Right lobe of liver (tissue), 6 donors: ENCODE measurements around the gene UBR7. TPM values are rescaled to one million over a fixed set of nuclear protein-coding genes. Genes with fewer than 3 reads are reported as not detected.

Experiments
- ATAC-seq, 4 donors: fragments of 200-7000 bp; cut with Tn5 transposase; one replicate each; pipeline ENCODE4 v1.9.1; 2020; ENCODE audit warnings: mild to moderate bottlenecking in 4 of 4, moderate library complexity in 4 of 4
- DNase-seq, 3 donors: peaks; one replicate each; pipeline ENCODE4 v3.0.0-alpha.2; 2020
- H3K27ac ChIP-seq, 3 donors: fragments of 200-600 bp; one replicate each; pipeline ENCODE4 v1.8.0; 2022
- H3K27me3 ChIP-seq, 2 donors: fragments of 200-600 bp; one replicate each; pipeline ENCODE4 v1.8.0; 2022
- H3K36me3 ChIP-seq, 4 donors: fragments of 200-600 bp; sonication (generic) in 1 of 4; one replicate each; pipeline versions ENCODE4 v1.5.1 to v1.8.0; 2017 to 2022; ENCODE audit warnings: control low read depth in 1 of 4
- H3K4me1 ChIP-seq, 4 donors: fragments of 200-600 bp; sonication (generic) in 1 of 4; one replicate each; pipeline versions ENCODE4 v1.5.1 to v1.8.0; 2017 to 2022; ENCODE audit warnings: control low read depth in 1 of 4
- H3K4me3 ChIP-seq, 3 donors: fragments of 200-600 bp; one replicate each; pipeline ENCODE4 v1.8.0; 2022
- H3K9me3 ChIP-seq, 4 donors: fragments of 200-600 bp; sonication (generic) in 1 of 4; one replicate each; pipeline versions ENCODE4 v1.5.1 to v1.8.0; 2017 to 2022; ENCODE audit warnings: control low read depth in 1 of 4
- CTCF ChIP-seq, 4 donors: fragments of 200-600 bp in 3 of 4; fragments of 450-650 bp in 1 of 4; IDR thresholded peaks; one replicate each; pipeline versions ENCODE4 v1.5.1 to v1.8.0; 2016 to 2022; ENCODE audit warnings: antibody characterized with exemption in 4 of 4, mild to moderate bottlenecking in 2 of 4
- POLR2A ChIP-seq: fragments of 450-650 bp; IDR thresholded peaks from one replicate; pipeline ENCODE4 v1.6.1; 2017; ENCODE audit warnings: antibody characterized with exemption, mild to moderate bottlenecking
- WGBS: methylation state at CpG from one replicate; pipeline ENCODE4 v1.1.6; 2018; ENCODE audit warnings: low coverage, low lambda C conversion rate; ENCODE audit not compliant: insufficient coverage; ENCODE audit errors: missing lambda C conversion rate; 5-methylcytosine and 5-hydroxymethylcytosine counted together
- intact Hi-C, 2 donors: fragments of 100-400 bp; cut with DNase I; formaldehyde crosslinking; loops; one replicate each; pipeline versions ENCODE4 v1.11.2 to v1.14.1; 2022
- total RNA-seq, 6 experiments: library from RNA; depleted of rRNA in 2 of 6; stranded (reverse); fragments of >200 nt in 2 of 6; fragmentation: NEBNext Ultra II Directional in 3 of 6; extraction: Animal tissue kit (Norgen Biotek cat#: 25700) in 3 of 6; gene quantifications; one replicate each; pipeline versions ENCODE4 v1.1.0 to v1.2.4, GENCODE V29; 2016 to 2023
- donor health status: DM: no; HTN: yes; CAD: no.
- donor health status: DM: no; HTN: no; CAD: no.
- donor health status: DM: no; HTN: no; CAD: no.
- donor health status: DM: no; HTN: yes; CAD: no.
- donor health status: DM: no; HTN: yes; CAD: no.

UBR7 gene
- total RNA-seq, 6 experiments from 2014 or later: 7.1 to 16.6 (median 8.4) TPM

DNA sequence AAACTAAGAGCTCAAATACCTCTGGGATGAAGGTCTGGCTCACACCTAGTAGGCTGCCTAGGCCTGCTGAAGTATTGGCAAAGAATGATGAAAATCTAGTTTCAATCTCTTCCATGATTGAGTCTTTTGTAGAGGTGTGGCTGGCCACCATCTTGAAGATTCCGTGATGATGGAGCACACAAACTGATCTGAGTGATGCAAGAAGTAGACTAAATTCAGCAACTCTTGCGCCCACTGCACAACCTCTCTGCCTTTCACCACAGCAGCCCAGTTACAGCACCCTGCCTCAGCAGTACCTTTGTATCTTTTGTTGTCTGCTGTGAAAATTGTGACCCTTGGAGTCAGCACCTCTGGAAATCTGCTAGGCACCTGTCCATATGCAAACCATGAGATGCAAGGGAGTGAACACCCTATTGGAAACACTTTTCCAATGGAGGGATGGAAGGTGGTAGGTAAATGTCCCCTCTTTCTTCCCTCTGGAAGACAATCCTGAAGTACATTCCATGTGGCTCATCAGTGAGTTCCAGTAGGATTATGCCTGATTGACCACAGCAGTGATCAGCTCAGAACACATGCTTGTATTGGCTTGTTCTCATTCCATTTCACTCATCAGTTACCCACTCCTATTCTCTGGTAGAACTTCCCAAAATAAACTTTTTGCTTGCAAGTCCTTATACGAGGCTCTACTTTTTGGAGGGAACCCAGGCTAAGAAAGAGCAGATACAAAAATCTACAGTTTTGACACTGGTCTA is 67.2 kb downstream of the UBR7 start:
- DNase-seq (no peak), ATAC-seq (no peak)
- Histone ChIP-seq H3K27ac (no peak overlapping the region), H3K36me3 (no peaks in the 10 kb centered on the region), H3K9me3 (no peaks in the 10 kb centered on the region), H3K4me1 (no peaks in the 10 kb centered on the region), H3K27me3 (no peaks in the 10 kb centered on the region), H3K4me3 (no peak overlapping the region)
- TF ChIP-seq CTCF (IDR thresholded peaks at IDR 0.05): no peak
- TF ChIP-seq POLR2A: no peak
- 89% methylated on average over 3 of the region's 3 CpGs for WGBS
- intact Hi-C loops: no loop called here

DNA sequence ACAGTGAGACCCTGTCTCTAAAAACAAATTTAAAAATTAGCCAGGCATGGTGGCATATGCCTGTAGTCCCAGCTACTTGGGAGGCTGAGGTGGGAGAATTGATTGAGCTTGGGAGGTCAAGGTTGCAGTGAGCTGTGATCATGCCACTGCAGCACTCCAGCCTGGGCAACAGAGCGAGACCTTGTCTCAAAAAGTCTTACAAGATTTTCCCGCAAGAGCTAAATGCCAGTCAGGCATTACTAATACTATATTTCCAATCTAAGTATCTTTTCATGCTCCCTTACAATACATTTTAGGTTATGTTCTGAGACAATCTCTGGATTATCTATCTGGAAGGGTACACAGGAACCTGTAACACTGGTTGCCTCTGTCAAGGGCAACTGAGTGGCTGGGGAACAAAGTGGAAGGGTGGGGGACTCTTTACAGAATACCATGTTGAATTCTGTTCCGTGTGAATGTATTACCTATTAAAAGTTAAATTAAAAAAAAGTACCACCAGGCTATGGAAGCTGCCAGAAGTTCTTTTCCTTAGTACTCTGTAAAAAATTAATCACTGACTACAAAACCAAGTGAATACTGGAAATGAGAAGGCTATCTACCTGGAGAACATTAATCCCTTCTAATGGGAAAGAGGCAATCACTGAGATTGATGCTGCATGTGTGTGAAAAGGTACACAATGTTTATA is 69.1 kb downstream of the UBR7 start:
- TF ChIP-seq POLR2A (no peak), CTCF (IDR thresholded peaks at IDR 0.05) (no peak)
- H3K36me3 ChIP-seq: no peaks in the 10 kb centered on the region
- H3K27ac ChIP-seq: no peak overlapping the region
- no peaks in the 10 kb centered on the region for H3K9me3 ChIP-seq
- 86% methylated on average over 3 of the region's 3 CpGs for WGBS
- no peaks in the 10 kb centered on the region for H3K4me1 ChIP-seq
- no peak for DNase-seq
- no peak for ATAC-seq
- intact Hi-C loops: no loop called here
- no peak overlapping the region for H3K4me3 ChIP-seq
- H3K27me3 ChIP-seq: no peaks in the 10 kb centered on the region

Other genes with a start within 250 kb of the UBR7 start
- 10 to 100 TPM; 28.4 to 61.0 (median 40.0) TPM for gene ITPK1, start 91.3 kb upstream of the UBR7 start, total RNA-seq
- gene MOAP1, start 22.4 kb upstream of the UBR7 start, total RNA-seq: 10 to 100 TPM in 4 of 6 experiments, 1 to 10 TPM in 2; 9.4 to 13.5 (median 11.3) TPM
- 10 to 100 TPM in 1 of 6 experiments, 1 to 10 TPM in 5; 4.0 to 11.0 (median 7.7) TPM for gene LYSET, start 21.9 kb upstream of the UBR7 start, total RNA-seq
- gene GON7, start 191 bp upstream of the UBR7 start, total RNA-seq: 1 to 10 TPM; 4.1 to 9.0 (median 5.6) TPM
- 10 to 100 TPM in 4 of 6 experiments, 1 to 10 TPM in 2; 8.1 to 14.3 (median 11.0) TPM for gene BTBD7, start 125.8 kb downstream of the UBR7 start, total RNA-seq
- gene COX8C, start 139.9 kb downstream of the UBR7 start, total RNA-seq: not detected
- gene UNC79, start 223.7 kb downstream of the UBR7 start, total RNA-seq: under 1 TPM in 4 of 6 experiments, not detected in 2; 0.04 to 0.10 (median 0.07) TPM